Panc1 (cell line): Measurements from ENCODE around the gene ARCN1.

Experiments
- CTCF ChIP-seq: fragments of 450-650 bp; IDR thresholded peaks from 2 replicates; pipeline ENCODE4 v1.5.1; 2017; ENCODE audit warnings: mild to moderate bottlenecking
- POLR2AphosphoS5 ChIP-seq: IDR thresholded peaks from 2 replicates; pipeline ENCODE4 v1.6.1; 2012; ENCODE audit warnings: mild to moderate bottlenecking, low read depth, low read length, moderate library complexity
- REST ChIP-seq, 2 experiments: IDR thresholded peaks; 2 replicates each; pipeline ENCODE4 v1.6.1; 2011 to 2012; ENCODE audit warnings: low read depth in 2 of 2, control low read depth in 1 of 2, low read length in 1 of 2, mild to moderate bottlenecking in 1 of 2, moderate library complexity in 1 of 2; ENCODE audit not compliant: insufficient read depth in 1 of 2
- SIN3A ChIP-seq: IDR thresholded peaks from 2 replicates; pipeline ENCODE4 v1.6.1; 2012; ENCODE audit warnings: low read depth, mild to moderate bottlenecking, low read length, moderate library complexity, borderline replicate concordance; ENCODE audit not compliant: insufficient read depth
- TCF7L2 ChIP-seq: IDR thresholded peaks from 2 replicates; pipeline ENCODE4 v1.6.1; 2011; ENCODE audit warnings: mild to moderate bottlenecking, low read depth, low read length, inconsistent platforms

- TF ChIP-seq REST (IDR thresholded peaks at IDR 0.05; ENCODE audit: insufficient read depth in 1 of 2, low read depth in 2 of 2, low read length in 1 of 2) (no peak), CTCF (no peak), SIN3A (no peak), POLR2AphosphoS5 (no peak), TCF7L2 (no peak)
Measured at GRCh38 chr11:118537409-118537980, 34.7 kb upstream of the ARCN1 start.
